ENCODE results near the gene EHF. TPM values are rescaled to one million over a fixed set of nuclear protein-coding genes. Genes with fewer than 3 reads are reported as not detected.

The EHF gene
- total and polyA plus RNA-seq, 2 of the 13 experiments (the other 11 are each of a cell fraction or from before 2014, with no cell fraction given), result 0.04 to 0.46 TPM

- TF ChIP-seq ZNF362 (CRISPR knock-in tag; IDR thresholded peaks at IDR 0.05; ENCODE audit: borderline replicate concordance) (no peak), ATF1 (CRISPR knock-in tag; IDR thresholded peaks at IDR 0.05) (no peak), CREBL2 (CRISPR knock-in tag; IDR thresholded peaks at IDR 0.05; ENCODE audit: borderline replicate concordance) (no peak), ZBTB38 (CRISPR knock-in tag; IDR thresholded peaks at IDR 0.05) (no peak), RAD21 (CRISPR knock-in tag; IDR thresholded peaks at IDR 0.05) (peak; percentile 32; the same call in 1 of the 2 replicates), POLR2G (IDR thresholded peaks at IDR 0.05; ENCODE audit: low read depth, low read length) (peak; percentile 73), TFE3 (CRISPR knock-in tag; IDR thresholded peaks at IDR 0.05) (peak; percentile 36; the same call in 1 of the 2 replicates), ZNF556 (CRISPR knock-in tag; IDR thresholded peaks at IDR 0.05; ENCODE audit: borderline replicate concordance) (no peak; the same call in 1 of the 2 replicates), ZNF589 (CRISPR knock-in tag; conservative IDR thresholded peaks at IDR 0.05) (no peak), CSRNP2 (CRISPR knock-in tag; conservative IDR thresholded peaks at IDR 0.05; ENCODE audit: low read depth) (no peak), AGO2 (optimal IDR thresholded peaks at IDR 0.05; ENCODE audit: low read depth, low read length) (no peak), ZNF616 (CRISPR knock-in tag; IDR thresholded peaks at IDR 0.05; ENCODE audit: low read depth) (no peak), HNRNPK (IDR thresholded peaks at IDR 0.05; ENCODE audit: low read depth, low read length, poor library complexity, severe bottlenecking) (no peak), ZNF547 (CRISPR knock-in tag; IDR thresholded peaks at IDR 0.05) (no peak), GTF2F1 (IDR thresholded peaks at IDR 0.05; ENCODE audit: low read length) (no peak), ZFP90 (CRISPR knock-in tag; IDR thresholded peaks at IDR 0.05; ENCODE audit: borderline replicate concordance) (no peak), IKZF1 (IDR thresholded peaks at IDR 0.05) (no peak), ZNF788 (CRISPR knock-in tag; IDR thresholded peaks at IDR 0.05; ENCODE audit: borderline replicate concordance) (peak; percentile 69; the same call in 1 of the 2 replicates), BRF2 (CRISPR knock-in tag; IDR thresholded peaks at IDR 0.05) (no peak), THAP7 (CRISPR knock-in tag; IDR thresholded peaks at IDR 0.05) (0 out of 2 replicates have a peak, but pooled peaks have one; percentile 24), ZBTB3 (CRISPR knock-in tag; IDR thresholded peaks at IDR 0.05; ENCODE audit: borderline replicate concordance, low read depth) (no peak), ZSCAN12 (CRISPR knock-in tag; IDR thresholded peaks at IDR 0.05) (no peak), ZMYM3 (CRISPR knock-in tag; IDR thresholded peaks at IDR 0.05) (peak; percentile 99), HHEX (CRISPR knock-in tag; IDR thresholded peaks at IDR 0.05) (no peak)
Observed at GRCh38 chr11:34640050-34640923, 19.4 kb downstream of the EHF start (continued).

Data from HepG2 (cell line).